ENCODE results near the gene MFRP. TPM values are rescaled to one million over a fixed set of nuclear protein-coding genes. Genes with fewer than 3 reads are reported as not detected.

The MFRP gene
- total RNA-seq, 3 donors from 2014 or later (not counting 1 experiment from before 2014, with no cell fraction given): not detected

DNA sequence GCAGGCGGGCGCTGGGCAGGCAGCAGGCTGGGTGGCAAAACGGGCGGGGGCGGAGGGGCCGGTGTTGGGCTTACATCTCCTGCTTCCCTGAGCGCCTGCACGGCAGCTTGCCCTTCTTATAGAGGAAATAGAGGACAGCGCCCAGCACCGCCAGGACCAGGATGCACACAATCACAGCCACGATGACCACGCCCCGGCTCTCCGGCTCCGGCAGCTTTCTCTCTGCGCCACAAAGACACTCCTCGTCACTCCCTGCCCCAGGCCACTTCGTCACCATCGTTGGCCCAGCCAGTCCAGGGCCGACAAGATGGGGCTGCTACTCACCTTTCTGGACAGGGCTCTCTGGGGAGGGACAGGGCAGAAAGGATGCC, 35.8 kb downstream of the MFRP start:
- H3K4me3 Mint-ChIP-seq: no peak overlapping the region
- peaks cover 0 to 4% of the 10 kb centered on the region in 2 donors for H3K27me3 Mint-ChIP-seq (ENCODE audit: low read depth in 2 of 2)
- peaks cover under 1% of the 10 kb centered on the region for H3K36me3 Mint-ChIP-seq
- intact Hi-C loops (cut with micrococcal nuclease): no loop called here
- 81% methylated on average over 20 of the region's 20 CpGs for WGBS (ENCODE audit: insufficient coverage)
- no peaks in the 10 kb centered on the region for H3K9me3 Mint-ChIP-seq
- peaks cover 11% of the 10 kb centered on the region for H3K27me3 ChIP-seq (ENCODE audit: control insufficient read depth, insufficient read depth, low read length)
- peaks cover 9% of the 10 kb centered on the region for H3K4me1 ChIP-seq (ENCODE audit: control insufficient read depth, insufficient read depth, low read length)
- H3K36me3 ChIP-seq (ENCODE audit: control insufficient read depth, insufficient read depth, low read length): peaks cover 7% of the 10 kb centered on the region
- peaks cover 0 to 12% of the 10 kb centered on the region in 2 donors for H3K4me1 Mint-ChIP-seq
- ATAC-seq (no peak), DNase-seq (no peak)
- H3K4me3 ChIP-seq (ENCODE audit: low read length): no peak overlapping the region
- no peak overlapping the region for H3K27ac Mint-ChIP-seq
- H3K9me3 ChIP-seq (ENCODE audit: control insufficient read depth, insufficient read depth, low read length): no peaks in the 10 kb centered on the region
- H3K27ac ChIP-seq (ENCODE audit: low read length): no peak overlapping the region
- TF ChIP-seq, protein P1, sequence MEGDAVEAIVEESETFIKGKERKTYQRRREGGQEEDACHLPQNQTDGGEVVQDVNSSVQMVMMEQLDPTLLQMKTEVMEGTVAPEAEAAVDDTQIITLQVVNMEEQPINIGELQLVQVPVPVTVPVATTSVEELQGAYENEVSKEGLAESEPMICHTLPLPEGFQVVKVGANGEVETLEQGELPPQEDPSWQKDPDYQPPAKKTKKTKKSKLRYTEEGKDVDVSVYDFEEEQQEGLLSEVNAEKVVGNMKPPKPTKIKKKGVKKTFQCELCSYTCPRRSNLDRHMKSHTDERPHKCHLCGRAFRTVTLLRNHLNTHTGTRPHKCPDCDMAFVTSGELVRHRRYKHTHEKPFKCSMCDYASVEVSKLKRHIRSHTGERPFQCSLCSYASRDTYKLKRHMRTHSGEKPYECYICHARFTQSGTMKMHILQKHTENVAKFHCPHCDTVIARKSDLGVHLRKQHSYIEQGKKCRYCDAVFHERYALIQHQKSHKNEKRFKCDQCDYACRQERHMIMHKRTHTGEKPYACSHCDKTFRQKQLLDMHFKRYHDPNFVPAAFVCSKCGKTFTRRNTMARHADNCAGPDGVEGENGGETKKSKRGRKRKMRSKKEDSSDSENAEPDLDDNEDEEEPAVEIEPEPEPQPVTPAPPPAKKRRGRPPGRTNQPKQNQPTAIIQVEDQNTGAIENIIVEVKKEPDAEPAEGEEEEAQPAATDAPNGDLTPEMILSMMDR (IDR thresholded peaks at IDR 0.05): no peak

DNA sequence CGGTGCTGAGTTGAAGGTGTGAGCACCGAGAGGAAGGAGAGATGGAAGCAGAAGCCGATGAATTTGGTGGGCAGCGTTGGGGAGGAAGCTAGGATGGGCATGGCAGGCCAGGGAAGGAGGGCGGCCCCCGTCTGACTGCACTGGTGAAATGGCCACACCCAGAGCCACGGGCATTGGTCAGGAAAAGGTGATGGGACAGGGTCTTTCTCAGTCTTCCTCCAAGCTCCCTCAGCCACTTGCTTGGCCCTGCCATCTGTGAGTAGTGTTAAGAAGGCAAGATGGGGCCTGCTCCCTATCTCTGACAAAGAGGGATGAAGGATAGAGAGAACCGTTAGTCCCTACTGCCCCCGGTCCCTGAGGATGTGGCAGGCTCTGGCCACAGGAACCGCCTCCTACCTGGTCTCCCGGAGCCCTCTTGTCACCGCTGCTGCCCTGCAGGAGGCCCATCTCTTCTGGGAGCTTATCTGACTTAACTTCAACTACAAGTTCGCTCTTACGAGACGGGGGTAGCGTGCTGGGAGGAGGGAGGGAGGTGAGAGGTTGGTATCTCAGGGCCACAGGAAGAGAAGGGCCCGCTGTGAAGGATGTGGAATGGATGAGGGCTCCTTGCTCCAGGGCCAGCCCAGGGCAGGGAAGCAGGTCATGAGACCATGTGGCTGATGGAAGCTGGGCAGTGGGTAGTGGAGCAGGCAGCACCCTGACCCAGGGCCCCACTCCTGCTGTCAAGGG, 36.4 kb downstream of the MFRP start:
- peaks cover 6% of the 10 kb centered on the region for H3K36me3 Mint-ChIP-seq
- H3K4me3 Mint-ChIP-seq: no peak overlapping the region
- Histone ChIP-seq H3K27me3 (ENCODE audit: control insufficient read depth, insufficient read depth, low read length) (peaks cover 6% of the 10 kb centered on the region), H3K9me3 (ENCODE audit: control insufficient read depth, insufficient read depth, low read length) (no peaks in the 10 kb centered on the region), H3K4me1 (ENCODE audit: control insufficient read depth, insufficient read depth, low read length) (peaks cover 4% of the 10 kb centered on the region), H3K4me3 (ENCODE audit: low read length) (no peak overlapping the region), H3K36me3 (ENCODE audit: control insufficient read depth, insufficient read depth, low read length) (peaks cover 7% of the 10 kb centered on the region), H3K27ac (ENCODE audit: low read length) (no peak overlapping the region)
- 89% methylated on average over 17 of the region's 17 CpGs for WGBS (ENCODE audit: insufficient coverage)
- H3K4me1 Mint-ChIP-seq: peaks cover 0 to 7% of the 10 kb centered on the region in 2 donors
- DNase-seq (no peak), ATAC-seq (no peak)
- no peaks in the 10 kb centered on the region for H3K27me3 Mint-ChIP-seq (ENCODE audit: low read depth in 2 of 2)
- H3K27ac Mint-ChIP-seq: no peak overlapping the region
- H3K9me3 Mint-ChIP-seq: no peaks in the 10 kb centered on the region
- TF ChIP-seq, protein P1 (IDR thresholded peaks at IDR 0.05): no peak
- intact Hi-C loops (cut with micrococcal nuclease): no loop called here

DNA sequence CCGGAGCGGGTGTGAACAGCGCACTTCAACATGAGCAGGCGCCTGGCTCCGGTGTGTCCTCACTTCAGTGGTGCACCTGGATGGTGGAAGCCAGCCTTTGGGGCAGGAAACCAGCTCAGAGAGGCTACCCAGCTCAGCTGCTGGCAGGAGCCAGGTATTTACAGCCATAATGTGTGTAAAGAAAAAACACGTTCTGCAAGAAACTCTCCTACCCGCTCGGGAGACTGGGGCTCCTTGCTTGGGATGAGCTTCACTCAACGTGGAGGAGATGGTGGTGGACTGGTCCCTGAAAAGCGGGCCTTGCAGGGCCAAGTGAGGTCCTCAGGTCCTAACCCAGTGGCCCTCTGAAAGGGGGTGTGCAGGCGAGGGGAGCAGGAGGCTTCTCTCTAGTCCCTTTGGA, 37.1 kb downstream of the MFRP start:
- peaks cover 0 to 5% of the 10 kb centered on the region in 2 donors for H3K4me1 Mint-ChIP-seq
- H3K4me3 Mint-ChIP-seq: no peak overlapping the region
- H3K27ac Mint-ChIP-seq: no peak overlapping the region
- H3K4me3 ChIP-seq (ENCODE audit: low read length): no peak overlapping the region
- no peaks in the 10 kb centered on the region for H3K9me3 Mint-ChIP-seq
- no peak overlapping the region for H3K27ac ChIP-seq (ENCODE audit: low read length)
- peaks cover 11% of the 10 kb centered on the region for H3K36me3 ChIP-seq (ENCODE audit: control insufficient read depth, insufficient read depth, low read length)
- DNase-seq (no peak), ATAC-seq (no peak)
- 97% methylated on average over 11 of the region's 11 CpGs for WGBS (ENCODE audit: insufficient coverage)
- no peaks in the 10 kb centered on the region for H3K9me3 ChIP-seq (ENCODE audit: control insufficient read depth, insufficient read depth, low read length)
- no peaks in the 10 kb centered on the region for H3K4me1 ChIP-seq (ENCODE audit: control insufficient read depth, insufficient read depth, low read length)
- H3K27me3 Mint-ChIP-seq (ENCODE audit: low read depth in 2 of 2): no peaks in the 10 kb centered on the region
- TF ChIP-seq, protein P1 (IDR thresholded peaks at IDR 0.05): no peak
- intact Hi-C loops (cut with micrococcal nuclease): no loop called here
- H3K27me3 ChIP-seq (ENCODE audit: control insufficient read depth, insufficient read depth, low read length): peaks cover under 1% of the 10 kb centered on the region
- H3K36me3 Mint-ChIP-seq: peaks cover 7% of the 10 kb centered on the region

DNA sequence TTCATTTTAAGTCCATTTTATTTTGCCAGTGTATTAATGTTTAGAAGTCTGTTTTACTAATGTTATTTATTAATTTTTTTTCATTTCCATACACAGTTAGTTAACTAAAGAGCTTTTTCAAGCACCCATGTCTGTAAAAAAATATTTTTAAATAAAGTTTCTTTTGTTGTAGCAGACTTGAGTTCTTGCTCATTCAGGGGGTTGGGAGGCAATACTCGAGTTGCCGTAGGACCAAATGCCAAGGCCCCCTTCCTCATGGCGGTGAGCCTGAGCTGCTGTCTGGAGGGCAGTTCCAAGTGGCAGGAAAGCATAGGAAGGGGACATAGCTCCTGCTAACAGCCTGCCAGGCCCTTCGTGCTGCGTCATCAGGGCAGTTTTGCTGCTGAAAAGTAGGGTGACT, 38.5 kb downstream of the MFRP start:
- Mint-ChIP-seq H3K4me3 (no peak overlapping the region), H3K27ac (no peak overlapping the region), H3K27me3 (ENCODE audit: low read depth in 2 of 2) (no peaks in the 10 kb centered on the region), H3K36me3 (peaks cover 16% of the 10 kb centered on the region), H3K9me3 (no peaks in the 10 kb centered on the region), H3K4me1 (peaks cover 0 to 5% of the 10 kb centered on the region in 2 donors)
- Histone ChIP-seq H3K4me3 (ENCODE audit: low read length) (no peak overlapping the region), H3K36me3 (ENCODE audit: control insufficient read depth, insufficient read depth, low read length) (peaks cover 24% of the 10 kb centered on the region), H3K27me3 (ENCODE audit: control insufficient read depth, insufficient read depth, low read length) (no peaks in the 10 kb centered on the region), H3K27ac (ENCODE audit: low read length) (no peak overlapping the region), H3K4me1 (ENCODE audit: control insufficient read depth, insufficient read depth, low read length) (no peaks in the 10 kb centered on the region), H3K9me3 (ENCODE audit: control insufficient read depth, insufficient read depth, low read length) (no peaks in the 10 kb centered on the region)
- ATAC-seq (no peak), DNase-seq (no peak)
- intact Hi-C loops (cut with micrococcal nuclease): no loop called here
- TF ChIP-seq, protein P1 (IDR thresholded peaks at IDR 0.05): no peak
- WGBS (ENCODE audit: insufficient coverage): 95% methylated on average over 5 of the region's 5 CpGs

All from natural killer cell (primary cell).